ENCODE measurements around the gene PCNT. TPM values are rescaled to one million over a fixed set of nuclear protein-coding genes. Genes with fewer than 3 reads are reported as not detected.
"Not testable (repeated sequence)": the region's sequence is repeated elsewhere in the genome, so short reads cannot be mapped to it uniquely, and the experiment has no call there.

The PCNT gene
- polyA plus RNA-seq, 1 donor from 2014 or later, result 28.2 TPM

- Histone ChIP-seq H3K4me2 (ENCODE audit: low read length) (no peak overlapping the region), H3K79me2 (replicated peaks; ENCODE audit: insufficient read depth, low read length) (no peaks in the 10 kb centered on the region), H3K27me3 (ENCODE audit: insufficient read depth, low read depth, low read length) (no peaks in the 10 kb centered on the region), H3K4me3 (ENCODE audit: low read length) (no peak overlapping the region), H3K36me3 (ENCODE audit: insufficient read depth, low read length) (no peaks in the 10 kb centered on the region), H4K20me1 (ENCODE audit: insufficient read depth) (no peaks in the 10 kb centered on the region), H3K27ac (ENCODE audit: low read length) (no peak overlapping the region), H2AFZ (ENCODE audit: low read depth, low read length) (no peak overlapping the region), H3K9ac (ENCODE audit: low read length) (no peak overlapping the region), H3K9me3 (ENCODE audit: low read length) (no peaks in the 10 kb centered on the region), H3F3A (ENCODE audit: insufficient read depth, low read length, poor library complexity, severe bottlenecking) (no peaks in the 10 kb centered on the region), H3K9me2 (ENCODE audit: insufficient read depth, low read length) (no peaks in the 10 kb centered on the region)
- no peak for TF ChIP-seq MXI1 (conservative IDR thresholded peaks at IDR 0.05; ENCODE audit: poor library complexity, severe bottlenecking)
- TF ChIP-seq SMC3 (conservative IDR thresholded peaks at IDR 0.05; ENCODE audit: poor library complexity), result no peak
- no peak for TF ChIP-seq RAD21 (conservative IDR thresholded peaks at IDR 0.05)
- TF ChIP-seq REST (IDR thresholded peaks at IDR 0.05; ENCODE audit: borderline replicate concordance), result no peak
- no peak for TF ChIP-seq CTCF (IDR thresholded peaks at IDR 0.05; ENCODE audit: poor library complexity, severe bottlenecking)
- no peak for TF ChIP-seq POLR2AphosphoS5 (IDR thresholded peaks at IDR 0.05)
- TF ChIP-seq TAF1 (IDR thresholded peaks at IDR 0.05; ENCODE audit: low read depth), result no peak
- no peak for TF ChIP-seq EP300 (conservative IDR thresholded peaks at IDR 0.05; ENCODE audit: poor library complexity, severe bottlenecking)
- no peak for TF ChIP-seq EZH2 (IDR thresholded peaks at IDR 0.05; ENCODE audit: borderline replicate concordance, insufficient read depth, low read length, poor library complexity, severe bottlenecking)
These were observed 107.5 kb downstream of the PCNT start for GRCh38 chr21:46431448-46431847.

- no peak overlapping the region for H3K4me2 ChIP-seq (ENCODE audit: low read length)
These were observed 108.0 kb downstream of the PCNT start for GRCh38 chr21:46431884-46432488.

GRCh38 chr21:46433116-46433515, 109.2 kb downstream of the PCNT start:
- not testable (repeated sequence) for H3K27ac ChIP-seq (ENCODE audit: low read length); H3K4me2 ChIP-seq (ENCODE audit: low read length); H3F3A ChIP-seq (ENCODE audit: insufficient read depth, low read length, poor library complexity, severe bottlenecking); H3K79me2 ChIP-seq (replicated peaks; ENCODE audit: insufficient read depth, low read length); H4K20me1 ChIP-seq (ENCODE audit: insufficient read depth); H3K4me3 ChIP-seq (ENCODE audit: low read length); H3K9me2 ChIP-seq (ENCODE audit: insufficient read depth, low read length); H3K27me3 ChIP-seq (ENCODE audit: insufficient read depth, low read depth, low read length); H2AFZ ChIP-seq (ENCODE audit: low read depth, low read length); H3K9ac ChIP-seq (ENCODE audit: low read length); H3K9me3 ChIP-seq (ENCODE audit: low read length); H3K36me3 ChIP-seq (ENCODE audit: insufficient read depth, low read length)

More at GRCh38 chr21:46431884-46432488, 108.0 kb downstream of the PCNT start:
- Histone ChIP-seq H3F3A (ENCODE audit: insufficient read depth, low read length, poor library complexity, severe bottlenecking) (no peaks in the 10 kb centered on the region), H3K9me2 (ENCODE audit: insufficient read depth, low read length) (no peaks in the 10 kb centered on the region), H3K4me3 (ENCODE audit: low read length) (no peak overlapping the region), H3K36me3 (ENCODE audit: insufficient read depth, low read length) (no peaks in the 10 kb centered on the region), H3K27me3 (ENCODE audit: insufficient read depth, low read depth, low read length) (no peaks in the 10 kb centered on the region), H3K9me3 (ENCODE audit: low read length) (no peaks in the 10 kb centered on the region), H4K20me1 (ENCODE audit: insufficient read depth) (no peaks in the 10 kb centered on the region), H3K27ac (ENCODE audit: low read length) (no peak overlapping the region), H3K79me2 (replicated peaks; ENCODE audit: insufficient read depth, low read length) (no peaks in the 10 kb centered on the region), H3K9ac (ENCODE audit: low read length) (no peak overlapping the region), H2AFZ (ENCODE audit: low read depth, low read length) (no peak overlapping the region)
- no peak for TF ChIP-seq MXI1 (conservative IDR thresholded peaks at IDR 0.05; ENCODE audit: poor library complexity, severe bottlenecking)
- no peak for TF ChIP-seq SMC3 (conservative IDR thresholded peaks at IDR 0.05; ENCODE audit: poor library complexity)
